Activated CD8-positive, alpha-beta T cell treated with anti-CD3 and anti-CD28 coated beads, Interleukin-2, amount 10 ng/mL, durations not matched to agents 7 days and 5 days (primary cell): ENCODE results near the gene EIF2S2. TPM values are rescaled to one million over a fixed set of nuclear protein-coding genes. Genes with fewer than 3 reads are reported as not detected.
A peak's percentile ranks its signal among the peaks of the same experiment; 100 is the strongest.

Experiments used
- ATAC-seq: fragments of 150-1000 bp; cut with Tn5 transposase; one replicate; pipeline ENCODE4 v1.10.0; 2021; ENCODE audit warnings: moderate library complexity
- CTCF ChIA-PET: fragments of 350-600 bp; sonication (Branson Sonifier 250); formaldehyde crosslinking; loops from one replicate; lab custom pipeline; 2021; ENCODE audit warnings: antibody characterized with exemption; lab: Charles Lee
- POLR2A ChIA-PET: fragments of 350-600 bp; sonication (Branson Sonifier 250); formaldehyde crosslinking; loops from one replicate; lab custom pipeline; 2021; ENCODE audit warnings: antibody characterized with exemption; lab: Charles Lee
- DNase-seq: peaks from one replicate; pipeline ENCODE4 v3.0.0-alpha.2; 2020
- H3K27ac Mint-ChIP-seq: one replicate; pipeline ENCODE4 v1.8.0; 2021; ENCODE audit warnings: mild to moderate bottlenecking, mixed read lengths
- H3K27me3 Mint-ChIP-seq: one replicate; pipeline ENCODE4 v1.8.0; 2021; ENCODE audit warnings: low read depth, mixed read lengths
- H3K36me3 Mint-ChIP-seq: one replicate; pipeline ENCODE4 v1.8.0; 2021; ENCODE audit warnings: low read depth, mixed read lengths
- H3K4me1 Mint-ChIP-seq: one replicate; pipeline ENCODE4 v1.8.0; 2021; ENCODE audit warnings: low read depth, mixed read lengths
- H3K4me3 Mint-ChIP-seq: one replicate; pipeline ENCODE4 v1.8.0; 2021; ENCODE audit warnings: mild to moderate bottlenecking, mixed read lengths
- H3K9me3 Mint-ChIP-seq: one replicate; pipeline ENCODE4 v1.8.0; 2022; ENCODE audit warnings: mixed read lengths; ENCODE audit not compliant: insufficient read depth
- total RNA-seq, 2 experiments: library from RNA; stranded (reverse); gene quantifications; one replicate each; pipeline ENCODE4 v1.2.3, GENCODE V29; 2021

EIF2S2 gene
- total RNA-seq, 2 experiments from 2014 or later, result 94.4 to 94.7 TPM

DNA sequence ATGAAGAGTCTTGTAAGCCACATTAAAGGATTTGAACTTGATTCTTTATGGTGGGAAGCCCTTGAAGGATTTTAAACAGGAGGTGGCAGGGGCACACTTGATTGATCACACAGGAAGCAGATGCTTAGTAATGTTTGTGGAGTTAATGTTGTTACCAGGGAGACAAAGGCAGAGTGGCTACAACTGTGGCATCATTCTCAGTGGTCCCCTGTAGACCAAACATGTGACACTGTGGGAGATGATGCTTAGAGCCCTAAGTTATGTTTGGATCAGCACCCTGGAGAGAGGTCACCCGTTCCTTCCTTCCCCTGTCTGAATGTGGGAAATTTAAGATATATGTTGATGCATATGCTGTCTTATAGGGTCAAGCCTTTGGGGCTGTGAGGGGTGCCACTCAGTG lies 53.2 kb downstream of the EIF2S2 start:
- CTCF ChIA-PET, result no interaction called here
- Mint-ChIP-seq H3K27me3 (no peaks in the 10 kb centered on the region), H3K4me1 (peaks cover 52% of the 10 kb centered on the region), H3K36me3 (peaks cover 4% of the 10 kb centered on the region), H3K9me3 (no peaks in the 10 kb centered on the region), H3K4me3 (no peak overlapping the region), H3K27ac (peak overlapping the region; percentile 16)
- POLR2A ChIA-PET, result no interaction called here
- peak; percentile 41 for DNase-seq
- ATAC-seq, result peak; percentile 88

DNA sequence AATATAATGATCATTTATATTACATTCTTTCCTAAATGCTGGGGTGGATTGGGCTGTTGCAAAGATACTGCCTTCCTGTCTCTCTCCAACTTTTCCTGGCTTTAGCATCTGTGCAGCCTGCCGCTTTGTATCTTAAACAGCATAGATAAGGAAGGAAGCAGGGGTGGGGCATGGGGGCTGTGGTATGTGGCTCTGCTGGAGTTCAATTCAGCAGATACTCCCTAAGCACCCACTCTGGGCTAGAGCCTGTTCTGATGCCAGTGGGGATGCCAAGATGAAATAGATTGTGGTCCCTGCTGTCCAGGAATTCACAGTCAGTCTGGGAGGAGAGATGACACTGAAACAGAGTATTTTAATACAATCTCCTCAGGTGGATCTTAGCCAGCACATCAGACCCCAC lies 56.8 kb downstream of the EIF2S2 start:
- Mint-ChIP-seq H3K4me3 (no peak overlapping the region), H3K4me1 (peaks cover 42% of the 10 kb centered on the region), H3K9me3 (no peaks in the 10 kb centered on the region), H3K36me3 (peaks cover 8% of the 10 kb centered on the region), H3K27ac (no peak overlapping the region), H3K27me3 (no peaks in the 10 kb centered on the region)
- DNase-seq (no peak), ATAC-seq (no peak)
- ChIA-PET POLR2A (interaction anchor here (0.5 kb wide), 1 partner anchor 142 kb away, joined by 4 read pairs; no protein-coding TSS in a partner anchor), CTCF (interaction anchor here (2.1 kb wide), 1 partner anchor 33 kb away, joined by 5 read pairs; no protein-coding TSS in a partner anchor)

DNA sequence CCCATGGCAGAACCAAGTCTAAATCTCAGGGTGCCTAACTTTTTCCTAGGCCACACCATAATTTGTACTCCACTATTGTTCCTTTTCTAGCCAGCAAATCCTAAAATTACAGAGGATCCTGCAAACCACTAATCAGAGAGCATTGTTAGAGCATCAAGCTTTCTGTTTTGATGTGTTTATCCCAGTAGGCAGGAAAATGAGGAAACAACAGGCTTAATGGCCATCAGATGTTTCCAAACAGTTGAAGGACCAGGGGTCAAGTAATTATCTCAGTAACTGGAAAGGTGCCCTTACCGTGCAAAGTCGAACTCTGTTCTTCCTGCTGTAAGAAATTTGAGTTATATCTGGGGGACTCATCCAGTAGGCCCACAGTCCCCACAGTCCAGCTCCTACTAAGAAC lies 59.6 kb downstream of the EIF2S2 start:
- DNase-seq, result no peak
- ChIA-PET CTCF (no interaction called here), POLR2A (no interaction called here)
- no peak overlapping the region for H3K27ac Mint-ChIP-seq
- ATAC-seq, result no peak
- peaks cover 28% of the 10 kb centered on the region for H3K4me1 Mint-ChIP-seq
- no peaks in the 10 kb centered on the region for H3K9me3 Mint-ChIP-seq
- peaks cover 18% of the 10 kb centered on the region for H3K36me3 Mint-ChIP-seq
- no peaks in the 10 kb centered on the region for H3K27me3 Mint-ChIP-seq
- H3K4me3 Mint-ChIP-seq, result no peak overlapping the region

DNA sequence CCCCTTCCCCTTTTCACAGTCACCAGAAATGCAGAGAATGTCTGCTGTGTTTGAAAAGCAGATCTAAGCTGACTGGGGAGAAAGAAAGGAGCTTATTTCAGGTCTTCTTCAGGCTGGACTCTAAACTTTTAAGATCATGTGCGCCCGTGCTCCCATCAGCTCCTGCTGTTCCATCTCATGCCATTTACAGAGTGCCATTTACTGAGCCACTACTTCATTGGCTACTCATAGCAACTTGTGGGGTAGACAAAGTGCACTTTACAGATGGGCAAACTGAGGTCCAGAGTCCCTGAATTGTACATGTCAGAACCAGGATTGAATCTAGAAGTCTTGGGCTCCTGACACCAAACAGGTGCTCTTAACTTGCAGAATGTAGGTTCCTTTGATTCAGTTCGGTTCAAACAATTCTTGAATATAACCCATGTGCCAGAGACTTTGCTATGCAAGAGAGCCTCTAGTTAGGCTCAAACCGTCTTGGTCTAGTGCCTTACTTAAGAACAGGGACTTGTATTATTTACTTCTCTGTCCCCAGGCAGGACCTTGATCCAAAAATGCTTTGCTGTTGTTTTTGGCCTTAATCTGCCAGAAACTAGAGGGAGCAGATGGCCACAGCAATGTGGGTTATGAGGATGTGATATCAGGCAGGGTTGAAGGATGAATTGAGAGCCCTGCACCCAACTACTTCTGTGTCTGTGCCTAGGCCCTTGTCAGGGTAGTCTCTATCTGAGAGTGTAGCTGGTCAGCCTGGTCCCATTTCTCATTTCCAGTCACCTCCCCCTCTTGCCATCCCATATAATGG lies 61.9 kb downstream of the EIF2S2 start:
- peaks cover 20% of the 10 kb centered on the region for H3K4me1 Mint-ChIP-seq
- H3K9me3 Mint-ChIP-seq, result no peaks in the 10 kb centered on the region
- DNase-seq (no peak), ATAC-seq (no peak)
- peaks cover 23% of the 10 kb centered on the region for H3K36me3 Mint-ChIP-seq
- POLR2A ChIA-PET, result interaction anchor here (0.5 kb wide), 1 partner anchor 755 kb away, joined by 3 read pairs; no protein-coding TSS in a partner anchor
- H3K4me3 Mint-ChIP-seq, result no peak overlapping the region
- no peak overlapping the region for H3K27ac Mint-ChIP-seq
- CTCF ChIA-PET, result interaction anchor here (1.1 to 2.4 kb wide), 2 partner anchors 13 to 19 kb away, joined by 3 to 8 read pairs; no protein-coding TSS in a partner anchor
- H3K27me3 Mint-ChIP-seq, result no peaks in the 10 kb centered on the region

DNA sequence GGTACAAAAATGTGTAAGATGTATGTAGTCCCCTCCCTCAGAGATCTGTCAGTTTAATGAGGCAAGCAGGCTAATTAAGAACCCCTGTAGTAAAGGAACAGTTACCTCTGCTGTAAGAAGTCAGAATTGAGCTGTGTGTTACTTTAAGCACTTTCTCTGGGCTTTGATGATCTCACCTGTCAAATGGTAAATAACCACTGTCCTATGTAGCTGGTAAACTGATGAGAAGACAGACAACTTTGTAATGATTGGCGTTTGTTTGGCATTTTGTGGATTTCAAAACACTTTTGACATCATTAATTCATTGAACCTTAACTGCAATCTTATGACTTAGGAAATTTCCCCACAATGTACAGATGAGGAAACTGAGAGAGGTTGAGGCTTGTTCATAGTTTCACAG lies 62.7 kb downstream of the EIF2S2 start:
- Mint-ChIP-seq H3K4me1 (peaks cover 15% of the 10 kb centered on the region), H3K4me3 (no peak overlapping the region), H3K36me3 (peaks cover 23% of the 10 kb centered on the region), H3K27me3 (no peaks in the 10 kb centered on the region), H3K9me3 (no peaks in the 10 kb centered on the region), H3K27ac (no peak overlapping the region)
- no peak for DNase-seq
- ChIA-PET CTCF (interaction anchor here (2.4 kb wide), 1 partner anchor 20 kb away, joined by 8 read pairs; no protein-coding TSS in a partner anchor), POLR2A (interaction anchor here (0.5 kb wide), 1 partner anchor 756 kb away, joined by 3 read pairs; no protein-coding TSS in a partner anchor)
- ATAC-seq, result no peak

DNA sequence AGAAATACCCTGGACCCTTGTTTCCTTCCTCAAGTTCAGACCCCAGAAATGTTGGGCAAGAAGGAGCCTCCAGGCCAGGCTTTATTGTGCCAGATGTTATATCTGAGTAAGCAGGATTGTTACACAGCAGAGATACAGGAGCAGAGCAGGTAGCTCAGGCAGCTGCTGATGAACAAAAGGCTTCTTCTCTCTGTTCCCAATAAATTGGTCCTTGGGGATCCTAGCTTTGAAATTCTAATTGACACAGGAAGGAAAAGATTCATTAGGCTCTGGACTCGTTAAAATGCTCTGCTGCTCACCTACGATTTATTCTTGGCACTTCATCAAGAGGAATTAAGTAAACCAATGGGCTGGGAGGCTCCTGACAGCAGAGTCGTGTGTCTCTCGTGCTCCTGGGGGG lies 64.1 kb downstream of the EIF2S2 start:
- H3K36me3 Mint-ChIP-seq, result peaks cover 29% of the 10 kb centered on the region
- peaks cover 11% of the 10 kb centered on the region for H3K4me1 Mint-ChIP-seq
- H3K27ac Mint-ChIP-seq, result no peak overlapping the region
- no peak overlapping the region for H3K4me3 Mint-ChIP-seq
- H3K9me3 Mint-ChIP-seq, result no peaks in the 10 kb centered on the region
- ATAC-seq (no peak), DNase-seq (no peak)
- ChIA-PET CTCF (no interaction called here), POLR2A (interaction anchor here (1.2 kb wide), 1 partner anchor 64 kb away, joined by 3 read pairs; the partner anchor contains the start of gene EIF2S2)
- H3K27me3 Mint-ChIP-seq, result no peaks in the 10 kb centered on the region

DNA sequence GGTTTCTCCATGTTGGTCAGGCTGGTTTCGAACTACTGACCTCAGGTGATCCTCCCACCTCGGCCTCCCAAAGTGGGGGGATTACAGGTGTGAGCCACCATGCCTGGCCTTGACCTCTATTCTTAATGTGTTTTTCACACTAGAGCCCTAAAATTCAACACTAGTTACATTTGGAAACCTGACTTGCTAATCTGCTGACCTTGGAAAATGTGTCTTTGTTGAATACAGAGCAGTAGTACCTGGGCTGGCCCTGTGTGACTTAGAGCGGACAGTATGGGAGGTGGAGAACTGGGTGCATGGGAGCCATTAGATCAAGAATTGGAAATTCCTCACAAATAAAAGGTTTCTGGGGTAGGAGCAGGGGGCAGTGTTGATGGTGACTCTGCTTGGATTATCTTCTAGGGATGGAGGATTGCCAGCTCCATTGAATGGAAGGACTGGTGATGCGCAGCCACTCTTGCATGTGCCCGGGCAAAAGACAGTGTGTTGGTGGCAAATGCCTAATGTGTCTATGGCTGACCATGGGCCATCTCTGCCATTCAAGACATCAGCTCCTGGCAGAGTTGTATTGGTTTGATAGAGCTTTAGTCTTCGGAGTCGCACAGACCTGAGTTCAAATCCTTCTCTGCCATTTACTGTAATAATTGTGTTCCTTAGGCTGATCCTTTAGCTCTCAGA lies 64.9 kb downstream of the EIF2S2 start:
- Mint-ChIP-seq H3K9me3 (no peaks in the 10 kb centered on the region), H3K4me3 (no peak overlapping the region), H3K27me3 (no peaks in the 10 kb centered on the region), H3K4me1 (peaks cover 14% of the 10 kb centered on the region), H3K27ac (no peak overlapping the region), H3K36me3 (peaks cover 25% of the 10 kb centered on the region)
- ATAC-seq (no peak), DNase-seq (no peak)
- POLR2A ChIA-PET, result no interaction called here
- CTCF ChIA-PET, result interaction anchor here (0.7 to 0.9 kb wide), 2 partner anchors 10 to 22 kb away, joined by 3 read pairs; no protein-coding TSS in a partner anchor

DNA sequence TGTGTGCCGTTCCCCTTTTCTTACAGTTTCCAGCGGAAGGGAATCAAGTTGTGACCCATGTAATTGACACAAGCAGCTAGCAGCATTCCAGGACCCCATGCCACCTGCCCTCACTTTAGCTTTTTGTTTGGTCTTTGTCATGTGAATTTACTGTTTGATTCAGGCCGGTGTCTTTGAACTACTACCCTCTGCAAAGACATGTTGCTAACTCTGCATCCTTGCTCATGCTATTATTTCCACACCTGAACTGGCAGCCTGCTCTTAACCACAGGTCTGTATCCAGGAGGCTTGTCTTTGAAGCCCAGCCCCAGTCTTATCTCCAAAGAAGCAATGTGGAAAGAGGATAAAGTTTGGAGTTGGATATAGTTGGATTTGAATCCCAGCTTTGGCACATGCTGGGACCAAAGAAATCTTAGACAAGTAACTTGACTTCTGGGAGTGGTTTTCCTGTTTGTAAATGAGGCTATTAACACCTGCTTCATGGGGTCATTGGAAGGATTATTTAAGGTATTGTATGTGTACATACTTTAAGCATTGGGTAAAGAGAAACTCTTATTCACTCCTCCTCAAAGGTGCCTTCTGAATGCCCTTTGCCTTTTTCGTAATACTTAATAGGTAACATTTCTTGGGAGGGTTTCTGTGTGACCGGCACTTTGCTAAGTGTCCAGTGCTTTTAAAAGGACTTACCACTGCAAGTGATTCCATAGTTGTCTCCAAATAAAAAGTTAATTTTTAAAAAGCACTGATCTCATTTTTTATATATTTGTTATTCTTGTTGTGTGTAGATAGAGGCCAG lies 65.9 kb downstream of the EIF2S2 start:
- no peak for ATAC-seq
- Mint-ChIP-seq H3K27me3 (no peaks in the 10 kb centered on the region), H3K4me1 (peaks cover 16% of the 10 kb centered on the region), H3K36me3 (peaks cover 25% of the 10 kb centered on the region), H3K4me3 (no peak overlapping the region), H3K27ac (no peak overlapping the region), H3K9me3 (no peaks in the 10 kb centered on the region)
- POLR2A ChIA-PET, result no interaction called here
- CTCF ChIA-PET, result interaction anchor here (0.7 kb wide), 1 partner anchor 9 kb away, joined by 3 read pairs; no protein-coding TSS in a partner anchor
- DNase-seq, result no peak

DNA sequence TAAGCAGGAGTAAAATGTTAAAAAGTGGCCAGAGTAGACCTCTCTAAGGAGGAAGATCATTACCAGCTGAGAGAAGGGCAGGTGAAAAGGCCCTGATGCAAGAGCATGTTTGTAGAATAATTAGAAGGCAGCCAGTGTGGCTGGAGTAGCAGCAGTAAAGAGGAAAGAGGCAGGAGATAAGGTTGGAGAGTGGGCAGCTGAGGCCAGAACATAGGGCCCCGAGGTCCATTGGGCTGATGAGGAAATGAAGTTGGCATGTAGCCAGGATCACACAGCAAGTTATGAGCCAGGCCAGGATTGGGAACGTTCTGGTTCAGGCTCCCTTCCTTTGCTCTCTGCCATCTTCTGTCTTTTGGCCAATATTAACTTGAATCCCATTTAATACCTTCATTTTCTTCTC lies 66.7 kb downstream of the EIF2S2 start:
- CTCF ChIA-PET, result no interaction called here
- Mint-ChIP-seq H3K36me3 (peaks cover 22% of the 10 kb centered on the region), H3K4me3 (no peak overlapping the region), H3K27me3 (no peaks in the 10 kb centered on the region), H3K9me3 (no peaks in the 10 kb centered on the region), H3K27ac (no peak overlapping the region), H3K4me1 (peaks cover 16% of the 10 kb centered on the region)
- DNase-seq (no peak), ATAC-seq (no peak)
- POLR2A ChIA-PET, result no interaction called here

DNA sequence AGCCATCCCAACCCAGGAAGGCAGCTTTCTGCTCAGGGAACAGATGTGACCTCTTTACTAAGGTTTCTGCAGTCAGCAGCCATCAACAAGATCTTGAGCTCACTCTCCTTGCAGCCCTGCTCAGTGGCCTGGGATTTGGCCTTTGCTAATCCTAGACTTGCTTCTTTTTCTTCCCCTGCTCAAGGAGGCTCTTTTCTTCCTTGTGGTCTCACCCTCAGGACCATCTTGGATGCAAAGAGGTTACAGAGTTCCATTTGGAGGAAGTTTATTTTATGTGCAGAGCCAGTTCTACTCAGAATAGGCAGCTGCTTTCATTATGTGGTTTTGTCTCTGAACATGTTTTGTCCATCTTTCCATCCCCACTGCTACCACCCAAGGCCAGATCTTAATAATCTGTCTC lies 69.0 kb downstream of the EIF2S2 start:
- DNase-seq, result no peak
- H3K27me3 Mint-ChIP-seq, result no peaks in the 10 kb centered on the region
- POLR2A ChIA-PET, result no interaction called here
- peaks cover 17% of the 10 kb centered on the region for H3K4me1 Mint-ChIP-seq
- no peak for ATAC-seq
- CTCF ChIA-PET, result no interaction called here
- peaks cover 14% of the 10 kb centered on the region for H3K36me3 Mint-ChIP-seq
- no peak overlapping the region for H3K4me3 Mint-ChIP-seq
- H3K9me3 Mint-ChIP-seq, result no peaks in the 10 kb centered on the region
- no peak overlapping the region for H3K27ac Mint-ChIP-seq

DNA sequence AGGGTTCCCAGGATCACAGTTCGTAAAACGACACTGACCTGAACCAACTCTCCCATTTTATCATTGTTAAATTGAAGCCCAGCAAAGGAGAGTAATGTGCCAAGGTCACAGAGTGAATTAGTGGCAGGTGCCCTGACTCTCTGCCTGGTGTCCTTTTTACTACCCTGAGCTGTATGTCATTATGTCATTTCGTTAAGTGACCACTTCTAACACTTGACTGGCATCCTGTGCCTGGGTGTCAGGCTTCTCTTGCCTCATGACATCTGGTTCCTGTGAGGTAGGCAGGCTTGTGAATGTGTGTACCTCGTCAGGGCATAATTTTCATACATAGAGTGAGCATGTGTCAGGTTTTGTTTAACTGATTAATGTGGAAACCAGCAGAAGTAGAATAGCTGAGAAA lies 69.8 kb downstream of the EIF2S2 start:
- Mint-ChIP-seq H3K4me3 (no peak overlapping the region), H3K27me3 (no peaks in the 10 kb centered on the region), H3K27ac (no peak overlapping the region), H3K36me3 (peaks cover 12% of the 10 kb centered on the region), H3K4me1 (peaks cover 23% of the 10 kb centered on the region), H3K9me3 (no peaks in the 10 kb centered on the region)
- ChIA-PET POLR2A (no interaction called here), CTCF (no interaction called here)
- ATAC-seq (no peak), DNase-seq (no peak)
